GM21786 (cell line): ENCODE results near the gene GALK2.
"Not testable (repeated sequence)": the region's sequence is repeated elsewhere in the genome, so short reads cannot be mapped to it uniquely, and the experiment has no call there.

Experiments used
- ATAC-seq: cut with Tn5 transposase; IDR thresholded peaks from one replicate; pipeline ENCODE4 v1.9.1; 2021; ENCODE audit not compliant: unreplicated experiment

GALK2 gene

DNA sequence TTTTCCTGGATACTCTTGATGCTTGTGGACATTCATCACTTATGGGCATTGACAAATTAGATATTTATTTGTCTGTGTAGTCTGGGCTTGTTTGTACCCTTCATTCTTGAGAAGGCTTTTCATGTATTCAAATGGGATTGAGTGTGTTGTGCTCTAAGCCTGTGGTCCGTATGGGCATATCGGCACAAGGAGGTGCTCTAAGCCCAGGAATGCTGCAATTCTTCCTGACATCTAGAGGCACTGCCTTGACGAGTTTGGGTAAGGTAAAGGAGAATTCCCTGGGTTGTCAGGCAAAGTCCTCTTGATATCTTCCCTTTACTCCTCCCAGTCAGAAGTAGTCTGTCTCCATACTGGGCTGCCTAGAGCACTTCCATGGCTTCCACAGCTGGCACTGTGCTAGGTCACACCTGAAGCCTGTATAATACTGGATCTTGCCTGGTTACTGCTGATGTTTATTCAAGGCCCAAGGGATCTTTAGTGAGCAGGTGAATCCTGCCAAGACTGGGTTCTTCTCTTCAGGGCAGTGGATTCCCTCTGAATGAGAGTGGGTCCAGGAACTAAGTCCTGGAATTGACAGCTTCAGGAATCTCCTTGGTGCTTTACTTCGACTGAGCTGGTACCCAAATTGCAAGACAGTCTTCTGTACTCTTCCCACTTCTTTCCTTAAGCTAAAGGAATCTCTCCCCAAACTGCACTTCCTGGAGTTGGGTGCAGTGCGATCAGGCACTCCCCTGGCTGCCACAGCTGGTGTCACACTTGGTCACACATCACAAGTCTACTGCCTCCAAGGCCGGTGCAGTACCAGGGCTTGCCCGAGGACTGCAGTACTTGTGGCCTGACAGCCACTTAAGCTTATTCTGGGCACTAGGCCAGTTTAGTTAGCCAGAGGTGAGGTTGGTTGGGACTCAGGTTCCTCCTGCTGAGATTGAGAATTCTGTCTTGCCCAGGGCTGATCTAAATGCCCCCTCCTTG is 46.0 kb downstream of the GALK2 start:
- peak; percentile 100 for ATAC-seq

DNA sequence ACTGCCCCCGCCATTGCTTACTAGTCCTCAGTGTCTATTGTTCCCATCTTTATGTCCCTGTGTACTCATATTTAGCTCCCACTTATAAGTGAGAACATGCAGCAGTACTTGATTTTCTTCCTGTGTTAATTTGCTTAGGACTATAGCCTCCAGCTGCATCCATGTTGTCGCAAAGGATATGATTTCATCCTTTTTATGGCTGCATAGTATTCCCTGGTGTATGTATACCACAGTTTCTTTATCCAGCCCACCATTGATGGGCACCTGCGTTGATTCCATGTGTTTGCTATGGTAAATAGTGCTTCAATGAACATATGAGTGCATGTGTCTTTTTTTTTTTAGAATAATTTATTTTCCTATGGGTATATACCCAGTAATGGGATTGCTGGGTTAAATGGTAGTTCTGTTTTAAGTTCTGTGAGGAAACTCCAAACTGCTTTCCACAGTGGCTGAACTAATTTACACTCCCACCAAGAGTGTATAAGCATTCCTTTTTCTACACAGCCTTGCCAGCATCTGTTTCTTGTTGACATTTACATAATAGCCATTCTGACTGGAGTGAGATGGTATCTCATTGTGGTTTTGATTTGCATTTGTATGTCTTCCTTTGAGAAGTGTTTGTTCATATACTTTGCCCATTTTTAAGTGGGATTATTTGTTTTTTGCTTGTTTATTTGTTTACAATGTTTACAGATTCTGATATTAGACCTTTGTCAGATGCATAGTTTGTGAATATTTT is 53.7 kb downstream of the GALK2 start:
- no peak for ATAC-seq

DNA sequence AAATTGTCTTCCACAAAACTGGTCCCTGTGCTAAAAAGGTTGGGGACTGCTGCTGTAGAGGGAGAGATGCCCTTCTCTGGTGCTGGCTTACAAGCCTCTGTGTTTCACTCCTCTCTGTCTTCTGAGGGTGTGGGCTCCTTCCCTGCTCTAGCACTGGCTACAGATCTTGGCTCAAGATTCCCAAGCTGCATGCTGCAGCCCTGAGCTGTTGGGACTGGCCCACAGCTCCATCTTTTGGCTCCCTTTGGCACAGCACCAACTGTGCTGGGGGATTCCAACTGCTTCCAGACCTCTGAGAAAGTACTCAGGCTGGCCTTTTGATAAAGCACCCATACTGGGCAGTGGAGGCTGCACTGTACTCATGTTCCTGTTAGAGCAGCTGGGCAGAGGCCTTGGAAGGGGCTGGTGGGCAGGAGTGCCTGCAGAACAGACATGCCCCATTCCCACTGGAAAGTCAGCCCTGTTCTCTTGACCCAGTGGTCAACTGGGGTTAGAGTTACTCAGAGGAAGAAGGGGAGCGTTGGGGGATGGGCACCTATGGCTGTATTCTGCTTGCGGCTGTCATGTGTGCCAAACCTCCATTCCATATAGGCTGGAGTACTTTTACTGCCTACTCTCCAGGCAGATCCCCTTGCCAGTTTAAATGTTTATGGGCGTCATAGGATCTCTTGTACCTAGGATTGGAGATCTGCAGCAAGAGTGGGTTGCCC is 55.7 kb downstream of the GALK2 start:
- no peak for ATAC-seq

- no peak for ATAC-seq
Measured at GRCh38 chr15:49227602-49228001, 57.6 kb downstream of the GALK2 start.

DNA sequence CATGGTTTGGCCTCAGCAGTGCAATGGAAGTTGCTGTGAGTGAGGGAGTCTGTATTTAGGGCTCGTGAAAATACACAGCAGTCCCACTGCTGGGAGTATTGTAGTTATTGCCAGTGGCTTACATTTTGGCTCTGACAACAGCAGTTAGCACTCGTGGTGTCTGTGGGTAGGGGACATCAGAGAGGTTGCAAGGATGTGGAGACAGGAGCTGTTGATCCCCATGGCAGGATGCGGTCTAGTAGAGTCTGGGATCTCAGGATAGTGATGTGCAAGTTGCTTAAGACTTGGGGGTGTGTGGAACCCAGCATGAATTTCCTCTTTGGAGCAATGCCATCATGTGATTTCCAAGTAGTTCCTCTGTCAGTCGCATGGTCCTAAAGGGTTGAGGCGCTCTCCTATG is 59.9 kb downstream of the GALK2 start:
- no peak for ATAC-seq

GRCh38 chr15:49232236-49232806 is 62.3 kb downstream of the GALK2 start:
- no peak for ATAC-seq

GRCh38 chr15:49235446-49236124 is 65.5 kb downstream of the GALK2 start:
- ATAC-seq = peak; percentile 87

DNA sequence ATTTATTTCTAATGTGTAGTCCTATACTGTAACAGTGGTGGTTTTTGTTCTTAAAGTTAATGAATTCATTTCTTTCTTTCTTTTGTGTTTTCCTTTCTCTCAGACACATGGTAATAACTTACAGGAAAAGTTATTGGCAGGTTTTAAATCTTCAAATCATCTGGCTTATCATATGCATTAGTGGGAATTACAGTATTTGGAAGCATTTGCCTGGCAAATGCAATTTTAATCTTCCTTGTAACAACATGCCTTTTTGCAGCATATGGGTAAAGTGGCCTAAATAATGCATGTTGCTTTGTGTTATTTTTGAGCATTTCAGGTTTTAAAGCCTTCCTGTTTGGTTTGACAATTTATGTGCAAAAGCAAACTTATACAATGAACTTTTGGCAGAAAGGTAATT is 66.8 kb downstream of the GALK2 start:
- ATAC-seq = no peak

DNA sequence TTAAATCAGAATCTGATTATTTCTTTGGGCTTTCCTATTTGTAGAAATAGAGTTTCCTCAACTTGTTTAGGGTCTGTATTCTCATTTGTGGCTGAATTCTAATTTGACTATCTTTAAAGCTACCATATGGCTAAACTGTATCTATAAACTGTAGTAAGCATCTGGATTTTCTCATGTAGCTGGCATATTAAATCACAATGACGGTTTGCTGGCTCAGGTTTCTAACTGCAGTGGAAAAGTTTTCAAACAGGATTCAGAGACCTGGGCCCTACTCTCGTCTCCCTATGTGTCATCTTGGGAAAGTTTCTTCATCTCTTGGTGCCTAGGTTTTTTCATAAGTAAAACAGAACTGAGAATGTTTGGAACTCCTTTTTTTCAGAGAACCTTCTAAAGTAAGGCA is 68.3 kb downstream of the GALK2 start:
- no peak for ATAC-seq

DNA sequence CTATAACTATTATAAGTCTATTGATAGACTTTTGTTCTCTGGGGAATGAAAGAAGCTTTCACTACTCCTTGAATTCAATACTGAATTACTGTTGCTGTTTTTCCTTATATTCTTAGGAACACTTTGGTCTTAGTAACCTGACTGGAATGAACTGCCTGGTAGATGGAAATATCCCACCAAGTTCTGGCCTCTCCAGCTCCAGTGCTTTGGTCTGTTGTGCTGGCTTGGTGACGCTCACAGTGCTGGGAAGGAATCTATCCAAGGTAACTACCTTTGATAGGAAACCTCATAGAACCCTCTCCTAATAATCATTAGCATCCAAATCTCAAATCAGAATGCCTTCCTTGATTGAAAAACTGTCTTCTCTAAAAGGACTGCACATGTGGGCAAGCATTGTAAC is 69.1 kb downstream of the GALK2 start:
- no peak for ATAC-seq

DNA sequence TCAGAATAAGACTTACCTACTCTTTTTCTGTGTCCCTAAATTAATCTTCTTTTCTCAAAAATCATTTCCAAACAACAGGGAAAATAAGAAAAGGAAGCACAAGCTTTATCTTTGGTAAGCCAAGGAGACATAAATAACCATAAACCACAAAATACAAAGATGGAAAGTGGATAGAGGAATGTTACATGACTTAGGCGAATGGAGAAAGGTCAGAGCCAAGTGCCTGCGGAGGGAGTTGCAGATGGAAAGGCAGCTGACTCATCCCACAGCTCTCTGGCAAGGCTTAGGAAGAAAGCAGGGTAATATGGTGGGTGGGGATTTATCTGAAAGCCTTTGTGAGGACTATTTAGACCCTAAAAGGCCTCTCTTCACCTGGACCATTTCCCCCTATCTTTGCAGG is 72.8 kb downstream of the GALK2 start:
- no peak for ATAC-seq

GRCh38 chr15:49247556-49248110 is 77.6 kb downstream of the GALK2 start:
- ATAC-seq = no peak

GRCh38 chr15:49248291-49248690 is 78.2 kb downstream of the GALK2 start:
- ATAC-seq = no peak

GRCh38 chr15:49255966-49256759 is 86.1 kb downstream of the GALK2 start:
- ATAC-seq = no peak

DNA sequence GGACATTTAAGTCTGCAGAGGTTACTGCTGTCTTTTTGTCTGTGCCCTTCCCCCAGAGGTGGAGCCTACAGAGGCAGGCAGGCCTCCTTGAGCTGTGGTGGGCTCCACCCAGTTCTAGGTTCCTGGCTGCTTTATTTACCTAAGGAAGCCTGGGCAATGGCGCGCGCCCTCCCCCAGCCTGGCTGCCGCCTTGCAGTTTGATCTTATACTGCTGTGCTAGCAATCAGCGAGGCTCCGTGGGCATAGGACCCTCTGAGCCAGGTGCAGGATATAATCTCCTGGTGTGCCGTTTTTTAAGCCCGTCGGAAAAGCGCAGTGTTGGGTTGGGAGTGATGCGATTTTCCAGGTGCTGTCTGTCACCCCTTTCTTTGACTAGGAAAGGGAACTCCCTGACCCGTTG is 95.1 kb downstream of the GALK2 start:
- not testable (repeated sequence) for ATAC-seq

DNA sequence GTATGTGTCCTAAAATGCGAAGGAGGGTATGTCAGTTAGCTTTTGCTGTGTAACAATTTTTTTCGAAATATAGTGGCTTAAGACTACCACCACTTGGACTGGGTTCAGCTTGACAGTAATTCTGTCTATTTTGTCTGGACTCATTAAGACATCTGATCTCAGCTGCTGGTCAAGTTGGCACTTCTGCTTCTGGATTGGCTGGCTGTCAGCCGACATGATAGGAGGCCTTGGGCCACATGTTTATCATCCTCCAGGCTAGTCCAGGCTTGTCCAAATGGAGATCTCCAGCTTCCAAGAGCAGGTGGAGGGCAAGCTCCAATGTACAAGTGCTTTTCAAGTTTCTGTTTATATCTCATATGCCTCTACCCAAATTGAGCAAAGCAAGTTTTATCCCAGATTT is 95.9 kb downstream of the GALK2 start:
- ATAC-seq = no peak

DNA sequence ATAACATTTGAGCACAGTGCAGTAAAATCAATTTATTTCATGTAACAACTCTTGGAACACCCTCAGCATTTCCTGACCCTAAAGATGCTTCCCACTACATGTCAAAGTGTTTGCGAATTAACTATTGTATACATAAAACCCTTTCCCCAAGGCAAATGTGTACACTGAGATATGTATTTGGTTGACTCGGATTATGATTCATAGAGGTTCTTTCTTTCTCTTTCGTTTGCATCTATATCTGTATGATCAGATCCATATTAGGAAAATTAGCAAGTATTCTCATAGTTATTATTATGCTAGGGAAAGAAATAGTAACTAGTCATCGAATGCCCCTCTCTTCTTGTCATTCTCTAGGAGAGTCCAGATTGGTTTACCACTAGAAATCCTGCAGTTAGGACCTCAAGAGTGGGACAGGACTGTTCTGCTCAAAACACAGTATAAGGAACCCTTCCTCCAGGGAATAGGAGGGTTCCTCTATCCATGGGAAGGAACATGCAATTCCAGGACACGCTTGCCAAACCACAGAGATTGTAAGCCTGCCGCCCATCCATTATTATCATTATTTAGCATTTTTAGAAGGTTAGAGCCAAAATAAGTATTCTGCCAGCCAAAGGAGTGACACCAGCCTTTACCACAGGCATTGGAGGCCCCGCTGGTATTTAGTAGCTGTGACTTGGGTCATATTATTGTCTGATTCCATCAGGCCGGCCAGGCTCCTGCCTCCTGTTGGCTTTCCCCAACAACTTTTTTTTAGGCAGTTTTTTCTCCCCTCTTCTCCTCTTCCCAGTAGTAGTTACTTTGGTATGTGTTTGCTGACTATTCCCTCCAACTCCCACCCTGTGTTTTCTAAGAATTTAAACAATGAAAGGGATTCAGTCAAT is 100.7 kb downstream of the GALK2 start:
- no peak for ATAC-seq

DNA sequence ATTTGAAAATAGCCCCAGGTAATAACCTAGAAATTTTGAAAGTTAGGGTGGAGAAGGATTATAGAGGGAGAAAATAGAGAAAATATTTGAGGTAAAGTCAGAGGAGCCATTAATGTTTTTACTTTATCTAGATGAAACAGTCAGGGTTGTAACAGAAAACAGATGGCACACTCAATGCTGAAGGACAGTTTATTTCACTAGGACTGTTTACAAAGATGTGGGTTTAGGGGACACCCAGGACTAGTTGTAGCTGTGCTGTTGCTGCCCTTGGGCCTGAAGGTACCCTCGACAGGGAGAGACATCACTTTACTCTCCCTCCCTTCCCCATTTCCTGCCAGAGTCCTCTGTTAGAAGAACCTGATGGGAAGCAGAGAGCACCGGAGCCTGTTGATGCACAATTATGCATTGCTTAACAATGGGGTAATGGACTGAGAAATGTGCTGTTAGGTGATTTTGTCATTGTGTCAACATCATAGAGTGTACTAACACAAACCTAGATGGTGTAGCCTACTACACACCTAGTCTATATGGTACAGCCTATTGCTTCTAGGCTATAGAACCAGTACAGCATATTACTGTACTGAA is 103.8 kb downstream of the GALK2 start:
- no peak for ATAC-seq
